NCI-H510A treated with DMSO at 0.1 percent for 48 hours (cell line): ENCODE results near the gene DPP8.
A peak's percentile ranks its signal among the peaks of the same experiment; 100 is the strongest.
"Not testable (repeated sequence)": the region's sequence is repeated elsewhere in the genome, so short reads cannot be mapped to it uniquely, and the experiment has no call there.

Source experiments
- DNase-seq: peaks from one replicate; lab custom pipeline; 2025; lab: John Stamatoyannopoulos, UW

The DPP8 gene

DNA sequence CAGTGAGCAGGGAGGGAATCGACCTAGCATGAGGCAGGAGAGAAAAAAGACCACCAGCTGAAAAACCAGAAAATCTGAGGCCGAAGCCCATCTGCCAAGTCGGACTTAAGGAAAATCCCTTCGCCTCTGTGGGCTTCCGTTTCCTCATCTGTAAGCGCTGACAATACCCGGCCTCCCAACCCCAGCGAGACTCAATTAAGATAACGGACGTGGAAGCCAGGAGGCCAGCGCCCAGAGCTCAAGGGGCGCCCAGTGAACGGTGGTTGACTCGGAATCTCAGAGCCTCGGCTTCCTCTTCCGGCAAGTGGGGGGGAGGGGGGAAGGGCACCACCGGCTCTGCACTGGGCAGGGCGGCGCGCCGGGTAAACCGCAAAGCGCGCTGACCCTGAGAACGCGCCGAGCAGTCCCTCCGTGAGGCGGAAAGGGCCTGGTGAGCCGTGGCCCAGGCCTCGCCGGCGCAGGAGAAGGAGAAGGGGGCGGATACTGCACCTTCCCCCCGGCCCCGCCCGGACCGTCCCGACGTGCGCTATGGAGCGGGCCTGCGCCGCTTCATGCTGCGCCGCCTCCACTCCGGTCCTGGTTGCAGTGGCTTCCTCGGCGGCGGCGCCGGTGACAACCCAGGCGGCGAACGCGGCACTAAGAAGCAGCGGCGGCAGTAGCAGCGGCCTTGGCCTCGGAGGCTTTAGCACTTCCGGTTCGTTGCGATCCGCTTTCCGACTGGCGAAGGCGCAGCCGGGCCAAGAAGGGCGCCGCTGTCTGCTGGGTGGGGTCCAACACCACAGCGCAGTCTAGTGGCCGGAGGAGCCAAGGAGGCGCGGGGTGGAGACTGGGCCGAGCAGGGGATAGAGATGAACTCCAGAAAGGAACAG lies at the start of gene DPP8:
TSS of gene DPP8 (minus strand) at position 693 of the 869 bp plus-strand sequence. CDS start 5,136 bp downstream, outside the sequence.
- peak; percentile 50 for DNase-seq

DNA sequence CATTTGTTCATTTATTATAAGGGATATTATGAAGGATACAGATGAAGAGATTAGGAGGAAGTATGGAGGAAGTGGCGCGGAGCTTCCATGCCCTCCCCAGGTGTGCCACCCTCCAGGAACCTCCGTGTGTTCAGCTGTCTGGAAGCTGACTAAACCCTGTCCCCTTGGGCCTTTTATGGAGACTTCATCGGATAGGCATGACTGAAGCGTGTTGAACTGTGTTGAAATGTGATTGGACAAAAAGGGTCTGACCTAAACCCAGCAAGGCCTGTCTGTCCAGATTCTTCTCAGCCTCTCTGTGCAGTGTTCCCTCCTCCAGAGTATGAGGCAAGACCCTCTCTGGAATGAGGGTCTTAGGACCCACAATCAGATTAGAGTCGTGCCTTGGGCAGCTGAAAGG lies 44.4 kb upstream of the DPP8 start:
- DNase-seq, result no peak

DNA sequence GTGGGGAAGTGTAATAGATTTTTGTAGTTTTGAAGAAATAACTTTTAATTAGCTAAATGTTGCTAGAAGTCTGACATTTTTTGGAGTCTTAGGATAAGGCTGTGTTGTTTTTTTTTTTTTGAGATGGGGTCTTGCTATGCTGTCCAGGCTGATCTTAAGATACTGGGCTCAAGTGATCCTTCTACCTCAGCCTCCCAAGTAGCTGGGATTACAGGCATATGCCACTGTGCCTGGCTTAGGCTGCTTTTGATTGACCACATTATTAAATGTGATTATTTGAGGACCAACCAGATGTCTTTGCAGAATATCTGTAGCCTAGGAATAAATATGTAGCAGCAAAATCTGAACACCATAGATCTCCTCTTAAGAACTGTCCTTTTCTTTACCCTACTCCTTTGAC lies 42.5 kb upstream of the DPP8 start:
- DNase-seq, result no peak

DNA sequence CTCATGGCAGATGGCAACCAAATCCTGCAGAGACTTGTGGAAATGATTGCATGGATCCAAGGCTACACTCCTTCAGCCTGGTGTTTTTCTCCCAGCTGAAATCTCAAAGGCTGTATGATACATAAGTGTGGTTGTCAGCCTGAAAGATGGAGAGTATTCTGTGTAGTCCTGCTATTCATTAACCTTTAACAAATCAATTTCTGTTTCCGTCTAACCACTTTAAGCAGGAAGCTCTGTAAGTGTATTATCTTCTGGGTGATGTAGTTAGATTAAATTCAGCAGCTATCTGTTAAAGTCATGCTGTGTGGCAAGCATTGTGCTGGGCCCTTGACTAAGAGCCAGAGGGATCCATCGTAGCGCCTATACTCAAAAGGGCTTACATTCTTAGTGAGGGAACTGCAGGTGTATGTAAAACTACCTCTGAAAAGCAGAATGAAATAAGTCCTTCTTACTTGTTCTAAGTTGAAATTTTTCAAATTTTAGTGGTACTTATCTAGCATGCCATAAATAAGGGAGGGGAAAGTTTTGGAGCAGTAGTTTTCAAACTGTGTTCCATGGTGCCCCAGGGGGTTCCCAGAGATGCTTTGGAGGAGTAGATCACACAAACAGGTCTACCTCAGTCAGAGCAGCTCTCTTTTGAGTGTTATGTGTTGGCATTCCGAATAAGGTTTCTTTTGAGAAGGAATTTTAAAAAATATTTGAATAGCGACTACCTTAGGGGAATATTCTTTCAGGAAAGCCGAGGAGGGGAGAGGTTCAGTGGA lies 41.7 kb upstream of the DPP8 start:
- no peak for DNase-seq

DNA sequence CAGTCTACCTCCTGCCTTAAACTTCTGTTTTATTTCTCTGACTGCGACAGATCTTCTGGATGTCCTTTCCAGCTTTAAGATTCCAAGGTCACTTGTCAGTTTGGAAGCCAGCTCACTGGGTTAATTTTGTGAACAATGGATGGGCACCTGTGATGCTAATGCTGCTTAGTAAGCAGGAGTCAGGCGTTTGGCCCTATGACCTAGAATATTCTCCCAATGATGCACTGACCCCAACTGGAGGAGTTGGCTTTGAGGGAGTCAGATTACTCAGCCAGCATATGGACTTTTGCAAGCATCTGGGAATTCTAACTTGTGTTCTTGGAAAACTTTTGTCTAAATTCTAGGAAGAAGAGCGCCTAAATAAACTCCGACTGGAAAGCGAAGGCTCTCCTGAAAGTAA lies 40.8 kb upstream of the DPP8 start:
- no peak for DNase-seq

DNA sequence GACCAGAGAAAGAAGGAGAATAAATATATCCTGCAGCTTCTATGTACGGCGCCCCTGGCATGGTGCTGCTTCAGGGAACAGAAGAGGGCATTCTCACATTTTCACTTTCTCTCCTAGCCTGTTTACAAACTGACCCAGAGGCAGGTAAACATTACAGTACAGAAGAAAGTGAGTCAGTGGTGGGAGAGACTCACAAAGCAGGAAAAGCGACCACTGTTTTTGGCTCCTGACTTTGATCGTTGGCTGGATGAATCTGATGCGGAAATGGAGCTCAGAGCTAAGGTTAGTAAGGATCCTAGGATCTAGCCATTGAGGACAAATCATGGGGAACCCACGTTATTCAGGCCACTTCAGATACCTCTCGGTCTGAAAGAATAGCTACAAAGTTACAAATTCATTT lies 39.1 kb upstream of the DPP8 start:
- no peak for DNase-seq

DNA sequence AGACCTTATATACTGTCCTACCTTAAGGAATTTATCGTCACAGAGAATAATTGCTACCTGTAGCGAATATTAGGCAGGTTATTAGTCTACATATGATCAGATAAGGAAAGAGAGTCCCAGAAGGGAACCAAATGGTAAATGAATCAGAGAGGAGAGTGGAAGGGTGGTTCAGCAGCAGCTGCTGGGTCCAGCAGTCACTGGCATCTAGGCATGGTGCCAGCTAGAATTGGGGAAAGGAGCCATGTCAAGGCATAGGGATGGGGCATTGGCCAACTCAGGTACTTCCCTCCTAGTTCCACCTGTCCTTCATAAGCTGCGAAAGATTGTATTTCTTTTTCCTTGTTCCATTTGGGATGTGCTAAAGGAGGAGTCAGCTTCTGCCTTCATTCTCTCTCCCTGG lies 36.2 kb upstream of the DPP8 start:
- no peak for DNase-seq

DNA sequence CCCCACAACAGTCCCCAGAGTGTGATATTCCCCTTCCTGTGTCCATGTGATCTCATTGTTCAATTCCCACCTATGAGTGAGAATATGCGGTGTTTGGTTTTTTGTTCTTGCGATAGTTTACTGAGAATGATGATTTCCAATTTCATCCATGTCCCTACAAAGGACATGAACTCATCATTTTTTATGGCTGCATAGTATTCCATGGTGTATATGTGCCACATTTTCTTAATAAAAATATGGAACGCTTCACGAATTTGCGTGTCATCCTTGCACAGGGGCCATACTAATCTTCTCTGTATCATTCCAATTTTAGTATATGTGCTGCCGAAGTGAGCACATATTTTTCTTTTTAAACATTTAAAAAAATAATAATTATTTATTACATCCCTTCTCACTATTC lies 35.4 kb upstream of the DPP8 start:
- not testable (repeated sequence) for DNase-seq

DNA sequence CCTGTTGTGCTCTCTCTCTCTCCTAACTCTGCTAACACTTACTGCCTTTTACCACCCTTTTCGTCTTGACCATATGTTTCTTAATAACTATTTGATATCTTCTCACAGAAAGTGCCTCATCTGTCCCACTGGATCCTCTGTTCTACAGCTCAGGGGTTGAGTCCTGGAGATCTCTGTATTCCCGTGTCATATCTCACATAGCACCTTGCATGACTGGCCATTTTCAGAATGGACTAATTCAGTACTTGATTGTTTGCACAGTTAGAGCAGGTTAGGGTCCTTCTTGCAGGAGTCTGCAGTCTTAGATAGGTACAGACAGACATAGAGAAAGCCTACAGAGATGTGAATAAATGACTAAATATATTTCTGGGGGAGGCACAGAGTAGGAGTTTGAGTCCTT lies 33.7 kb upstream of the DPP8 start:
- DNase-seq, result no peak

DNA sequence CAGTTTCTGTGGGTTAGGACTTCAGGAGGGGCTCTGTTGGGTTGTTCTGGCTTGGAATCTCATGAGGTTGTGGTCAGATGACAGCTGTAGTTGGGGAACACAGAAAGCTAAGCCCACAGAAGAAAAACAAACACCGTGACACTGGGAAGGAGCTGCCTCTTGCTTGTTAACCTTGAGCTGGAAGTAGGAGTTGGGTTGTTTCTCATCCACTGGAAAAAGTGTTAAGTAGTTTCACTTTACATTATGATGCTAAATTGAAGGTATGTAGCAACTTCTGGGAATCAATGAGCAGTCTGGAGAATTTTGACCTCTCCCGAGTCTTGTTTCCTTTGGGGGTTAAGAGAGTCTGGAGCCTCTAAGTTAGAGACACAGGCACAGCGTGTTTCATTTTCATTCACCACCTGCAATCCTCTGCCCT lies 33.2 kb upstream of the DPP8 start:
- no peak for DNase-seq

DNA sequence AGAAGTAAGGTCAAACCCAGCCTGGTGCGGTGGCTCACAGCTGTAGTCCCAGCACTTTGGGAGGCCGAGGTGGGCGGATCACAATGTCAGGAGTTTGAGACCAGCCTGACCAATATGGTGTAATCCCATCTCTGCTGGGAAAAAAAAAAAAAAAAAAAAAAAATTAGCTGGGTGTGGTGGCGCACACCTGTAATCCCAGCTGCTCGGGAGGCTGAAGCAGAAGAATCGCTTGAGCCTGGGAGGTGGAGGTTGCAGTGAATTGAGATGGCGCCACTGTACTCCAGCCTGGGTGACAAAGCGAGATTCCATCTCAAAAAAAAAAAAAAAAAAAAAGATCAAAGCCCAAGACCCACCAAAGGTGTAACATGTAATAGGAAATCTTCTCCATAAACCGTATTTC lies 31.8 kb upstream of the DPP8 start:
- not testable (repeated sequence) for DNase-seq

DNA sequence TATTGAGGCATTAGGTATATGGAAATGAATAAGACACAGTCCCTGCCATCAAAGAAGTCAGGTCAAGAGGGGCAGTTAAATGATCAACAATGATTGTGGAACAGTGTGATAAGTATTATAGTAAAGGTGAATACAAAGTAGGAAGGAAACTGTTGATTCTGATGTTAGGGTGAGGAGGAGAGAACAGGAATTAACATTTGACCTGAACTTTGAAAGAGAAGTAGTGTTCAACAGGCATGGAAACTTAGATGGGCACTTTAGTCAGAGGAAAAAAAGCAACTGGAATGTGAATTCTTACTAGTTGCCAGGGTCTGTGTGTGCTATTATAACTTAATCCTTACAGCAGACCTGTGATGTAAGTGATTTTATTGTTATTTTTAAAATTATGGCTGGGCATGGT lies 30.4 kb upstream of the DPP8 start:
- no peak for DNase-seq

DNA sequence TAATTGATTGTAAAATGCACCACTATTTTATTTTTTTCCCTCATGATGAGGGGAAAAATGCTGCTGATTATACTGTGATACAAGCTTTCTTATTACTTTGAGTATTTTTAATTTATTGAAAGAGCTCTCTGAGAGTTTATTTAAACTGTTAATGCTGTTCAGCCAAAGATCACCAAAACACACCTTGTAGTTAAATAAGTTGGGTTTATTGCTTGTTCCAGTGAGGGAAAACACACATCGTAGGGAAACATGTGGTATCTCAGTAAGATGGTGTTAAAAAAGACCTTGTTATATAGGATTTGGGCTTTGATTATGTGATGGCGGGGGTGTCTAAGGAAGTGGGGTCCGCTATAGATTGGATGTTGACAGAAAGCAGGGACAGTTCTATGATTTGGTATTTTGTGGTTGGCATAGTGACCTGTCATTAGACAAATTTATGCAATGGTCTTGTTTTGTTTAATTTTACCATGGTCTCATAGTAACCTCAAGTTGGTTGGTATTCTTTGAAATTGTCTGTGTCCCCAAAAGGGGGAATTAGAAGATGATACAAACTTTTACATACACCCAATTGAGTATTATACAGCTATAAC lies 23.8 kb upstream of the DPP8 start:
- DNase-seq, result no peak

DNA sequence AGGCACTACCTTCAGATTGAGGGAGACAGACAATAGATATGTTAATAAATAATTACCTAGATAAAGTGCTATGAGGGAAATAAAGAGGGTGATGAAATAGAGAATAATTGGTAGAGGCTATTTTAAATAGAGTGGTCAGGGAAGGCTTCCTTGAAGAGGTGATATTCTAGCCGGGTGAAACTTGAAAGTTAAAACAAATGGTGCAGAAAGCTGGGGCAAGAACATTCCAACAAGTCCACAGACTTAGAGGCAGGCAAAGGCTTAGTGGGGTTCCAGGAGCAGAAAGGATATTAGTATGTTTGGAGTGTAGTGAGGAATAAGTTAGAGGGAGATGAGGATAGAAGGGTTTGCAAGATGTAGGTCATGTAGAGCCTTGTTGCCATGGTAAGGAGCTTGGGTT lies 22.8 kb upstream of the DPP8 start:
- no peak for DNase-seq

DNA sequence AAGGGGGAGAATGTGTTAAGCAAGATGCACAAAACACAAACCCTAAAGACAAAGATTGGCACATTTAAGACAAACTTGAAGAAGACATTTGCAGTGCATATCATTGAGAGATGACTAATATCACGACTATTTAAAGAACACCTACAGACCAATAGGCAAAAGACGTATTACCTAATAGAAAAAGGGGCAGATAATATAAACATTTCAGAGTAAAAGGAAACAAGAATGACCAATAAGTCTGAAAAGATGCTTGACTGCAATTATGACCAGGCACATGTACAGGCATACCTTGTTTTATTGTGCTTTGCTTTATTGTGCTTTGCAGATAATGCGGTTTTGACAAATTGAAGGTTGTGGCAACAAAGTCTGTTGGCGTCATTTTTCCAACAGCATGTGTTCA lies 17.7 kb upstream of the DPP8 start:
- DNase-seq, result no peak

DNA sequence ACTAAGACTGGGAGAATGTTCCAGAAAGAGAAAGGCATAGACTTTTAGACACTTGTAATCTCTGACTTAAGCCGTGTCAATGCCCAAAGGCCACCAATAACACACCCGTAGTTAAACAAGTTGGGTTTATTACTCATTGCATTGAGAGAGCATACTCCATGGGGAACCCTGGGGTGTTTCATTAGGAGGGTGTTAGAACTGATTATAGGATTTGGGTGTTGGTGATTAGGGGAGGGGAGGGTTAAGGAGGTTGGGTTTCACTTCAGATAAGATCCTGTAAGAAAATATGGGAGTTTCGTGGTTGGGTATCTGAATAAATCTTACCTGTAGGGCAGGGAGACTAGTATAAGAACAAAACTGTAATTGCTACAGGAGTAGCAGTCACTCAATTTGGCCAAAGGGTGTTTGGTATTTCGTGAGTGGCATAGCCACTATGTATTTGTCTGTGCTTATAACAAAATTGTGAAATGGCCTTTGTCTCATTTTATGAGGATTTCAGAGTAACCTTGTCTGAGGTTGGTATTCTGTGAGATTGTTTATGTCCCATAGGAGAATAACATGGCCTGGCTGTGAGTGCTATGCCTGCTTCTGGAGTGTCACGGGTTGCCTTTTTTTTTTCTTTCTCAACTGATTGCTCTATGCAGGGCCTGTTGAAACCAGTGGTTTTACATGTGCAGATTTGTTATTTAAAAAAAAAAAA lies 15.7 kb upstream of the DPP8 start:
- DNase-seq, result peak; percentile 6

DNA sequence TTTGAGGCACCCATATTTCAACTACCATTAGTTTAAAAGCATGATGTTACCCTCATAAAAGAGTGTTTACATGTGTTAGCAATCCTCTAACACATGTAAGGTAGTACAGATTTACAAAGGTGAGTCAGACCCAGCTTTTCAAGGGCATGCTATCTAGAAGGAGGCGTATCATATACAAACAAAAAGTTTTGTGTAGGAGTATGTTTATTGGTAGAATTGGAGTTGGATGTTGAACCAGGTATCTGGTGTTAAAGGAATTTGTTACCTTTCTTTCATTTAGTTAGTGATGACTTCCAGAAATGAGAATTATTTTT lies 15.2 kb upstream of the DPP8 start:
- no peak for DNase-seq

DNA sequence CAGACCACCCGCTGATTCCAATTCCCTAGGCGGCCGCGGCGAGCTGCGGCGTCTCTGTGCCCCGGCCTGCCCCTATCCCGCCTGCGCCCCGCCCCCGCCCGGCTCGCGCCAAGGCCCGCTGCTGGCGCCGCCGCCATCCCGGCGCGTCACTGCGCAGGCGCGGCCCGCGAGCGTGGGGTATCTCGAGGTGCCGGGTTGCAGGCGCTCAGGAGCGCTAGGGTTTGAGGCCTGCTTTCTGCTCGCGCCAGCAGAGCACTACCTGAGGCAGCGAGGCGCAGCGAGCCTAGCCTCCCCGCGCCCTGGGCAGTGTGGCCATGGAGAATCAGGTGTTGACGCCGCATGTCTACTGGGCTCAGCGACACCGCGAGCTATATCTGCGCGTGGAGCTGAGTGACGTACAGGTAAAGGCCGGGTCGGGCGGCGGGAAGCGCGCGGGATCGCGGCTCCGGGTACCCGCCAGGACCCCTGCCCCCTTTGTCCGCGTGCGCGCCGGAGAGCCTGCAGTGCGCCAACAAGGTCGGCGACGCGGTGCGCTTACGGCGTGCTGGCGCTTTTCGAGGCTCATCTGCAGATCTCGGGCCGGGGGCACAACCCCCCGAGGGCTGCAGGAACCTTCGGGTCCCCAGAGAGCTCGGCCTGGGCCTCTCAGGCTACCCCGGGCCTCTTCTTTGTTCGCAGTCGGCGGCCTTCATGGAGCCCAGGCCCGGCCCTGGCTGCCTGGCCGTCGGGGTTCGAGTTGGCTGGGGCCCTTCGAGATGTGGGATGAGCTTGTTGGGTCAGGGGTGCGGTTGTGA lies 13.0 kb upstream of the DPP8 start, which contains the start of gene HACD3:
TSS of gene HACD3 (plus strand) at position 146 of the 794 bp plus-strand sequence. CDS start at position 315, 169 bp downstream.
- peak; percentile 48 for DNase-seq

DNA sequence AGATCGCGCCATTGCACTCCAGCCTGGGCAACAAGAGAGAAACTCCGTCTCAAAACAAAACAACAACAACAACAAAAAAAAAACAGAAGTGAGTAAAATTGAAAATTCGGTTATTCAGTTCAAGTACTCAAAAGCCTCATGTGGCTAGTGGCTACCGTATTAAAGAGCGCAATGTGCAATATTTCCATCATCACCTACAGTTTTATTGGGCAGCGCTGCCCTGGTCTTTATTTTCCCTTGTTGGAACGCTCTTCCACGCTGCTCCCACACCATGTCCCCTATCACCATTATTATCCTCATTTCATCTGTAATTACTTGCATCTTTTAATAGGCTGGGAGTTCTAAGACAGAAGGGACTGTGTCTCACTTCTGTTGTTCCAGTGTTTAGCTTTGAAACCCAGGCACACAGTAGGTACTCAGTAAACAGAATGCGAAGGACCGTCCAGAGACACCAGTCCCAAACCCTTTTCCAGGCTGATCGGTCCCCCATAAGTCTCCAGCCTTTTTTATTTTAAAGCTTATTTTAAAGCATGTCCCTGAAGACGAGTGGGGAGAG lies 12.4 kb upstream of the DPP8 start:
- no peak for DNase-seq

DNA sequence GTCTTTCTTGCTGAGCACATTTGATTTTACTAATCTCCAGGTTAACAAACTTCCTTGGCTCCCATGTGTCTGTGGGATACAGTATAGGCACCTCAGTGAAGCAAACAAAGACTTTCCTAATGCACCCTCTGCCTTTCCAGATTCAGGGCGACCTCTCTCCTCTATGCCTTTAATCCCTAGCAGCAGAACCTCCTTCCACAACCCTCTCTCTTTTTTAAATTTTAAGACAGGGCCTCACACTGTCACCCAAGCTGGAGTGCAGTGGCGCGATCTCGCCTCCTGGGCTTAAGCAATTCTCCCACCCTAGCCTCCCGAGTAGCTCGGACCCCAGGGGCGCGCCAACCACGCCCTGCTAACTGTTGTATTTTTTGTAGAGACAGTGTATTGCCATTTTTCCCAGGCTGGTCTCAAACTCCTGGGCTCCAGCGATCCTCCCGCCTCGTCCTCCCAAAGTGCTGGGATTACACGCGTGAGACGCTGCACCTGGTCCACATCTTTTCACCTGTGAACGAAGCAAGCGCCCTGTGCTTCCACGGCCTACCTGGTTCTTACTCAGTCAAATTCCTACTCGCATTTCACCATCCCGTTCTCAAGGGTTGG lies 11.1 kb upstream of the DPP8 start:
- DNase-seq, result no peak

DNA sequence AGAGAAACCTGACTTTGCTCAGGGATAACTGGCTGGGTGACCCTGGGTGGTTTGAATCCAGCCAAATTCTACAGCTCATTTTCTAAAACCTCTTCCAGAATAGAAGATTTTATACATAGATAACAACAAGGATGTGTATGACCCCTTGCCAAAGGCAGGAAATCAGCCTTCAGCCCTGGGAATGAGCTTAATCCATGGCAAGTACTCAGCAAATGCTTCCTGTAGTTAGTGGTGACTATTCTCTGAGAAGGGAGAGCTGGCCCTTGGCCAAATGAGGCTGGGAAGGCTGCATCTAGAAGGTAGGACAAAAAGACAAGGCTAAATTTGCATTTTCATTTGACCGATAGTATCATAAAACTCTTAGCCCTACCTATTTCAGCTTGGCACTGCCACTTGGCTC lies 8.1 kb upstream of the DPP8 start:
- no peak for DNase-seq
